PC-3 (cell line): ENCODE data around the gene MARF1. TPM values are rescaled to one million over a fixed set of nuclear protein-coding genes. Genes with fewer than 3 reads are reported as not detected.

Experiments used
- ATAC-seq: fragments of 200-7000 bp; cut with Tn5 transposase; 2 replicates; pipeline ENCODE4 v1.9.1; 2020; ENCODE audit warnings: mild to moderate bottlenecking, moderate library complexity
- BruUV-seq: library from RNA; stranded (reverse); fragments of 400-500 nt; replicated peaks from 2 replicates; lab custom pipeline; 2021; lab: Mats Ljungman, UMichigan
- CTCF ChIA-PET: fragments of 300-600 bp; sonication (Branson Sonifier 250); formaldehyde crosslinking; loops from one replicate; lab custom pipeline; 2022; ENCODE audit warnings: antibody characterized with exemption; lab: Charles Lee
- POLR2A ChIA-PET: fragments of 300-600 bp; sonication (Branson Sonifier 250); formaldehyde crosslinking; loops from one replicate; lab custom pipeline; 2022; ENCODE audit warnings: antibody characterized with exemption; ENCODE audit not compliant: unreplicated experiment; lab: Charles Lee
- DNase-seq: peaks from one replicate; pipeline ENCODE4 v3.0.0-alpha.2; 2015
- H2AFZ ChIP-seq: fragments of 300-600 bp; sonication (generic); 2 replicates; pipeline ENCODE4 v1.6.0; 2016; ENCODE audit warnings: antibody characterized with exemption, low read length
- H3F3A ChIP-seq: fragments of 300-600 bp; sonication (generic); one replicate; pipeline ENCODE4 v1.6.0; 2017; ENCODE audit warnings: antibody characterized with exemption, low read length, control low read depth, mild to moderate bottlenecking; ENCODE audit not compliant: unreplicated experiment
- H3K27ac ChIP-seq: fragments of 300-600 bp; sonication (generic); 2 replicates; pipeline ENCODE4 v1.5.1; 2016; ENCODE audit warnings: mild to moderate bottlenecking, low read length
- H3K27me3 ChIP-seq: fragments of 300-600 bp; sonication (generic); 2 replicates; pipeline ENCODE4 v1.6.1; 2016; ENCODE audit warnings: low read length, mixed read lengths
- H3K36me3 ChIP-seq: fragments of 300-600 bp; sonication (generic); 2 replicates; pipeline ENCODE4 v1.6.1; 2016; ENCODE audit warnings: low read depth, mixed run types, low read length, mixed read lengths
- H3K4me1 ChIP-seq: fragments of 300-600 bp; sonication (generic); 2 replicates; pipeline ENCODE4 v1.5.1; 2016; ENCODE audit warnings: low read length; ENCODE audit not compliant: insufficient read depth
- H3K4me2 ChIP-seq: fragments of 300-600 bp; sonication (generic); 2 replicates; pipeline ENCODE4 v1.6.0; 2016; ENCODE audit warnings: low read length
- H3K4me3 ChIP-seq: fragments of 300-600 bp; sonication (generic); 2 replicates; pipeline ENCODE4 v1.5.1; 2016; ENCODE audit warnings: mild to moderate bottlenecking, low read length, mixed read lengths
- H3K79me2 ChIP-seq: fragments of 300-600 bp; sonication (generic); 2 replicates; pipeline ENCODE4 v1.6.1; 2017; ENCODE audit warnings: low read length, mixed read lengths
- H3K9ac ChIP-seq: fragments of 300-600 bp; sonication (generic); 2 replicates; pipeline ENCODE4 v1.6.0; 2016; ENCODE audit warnings: mild to moderate bottlenecking, low read length
- H3K9me2 ChIP-seq: fragments of 300-600 bp; sonication (generic); replicated peaks from 2 replicates; pipeline ENCODE4 v1.6.1; 2016; ENCODE audit warnings: mixed run types, low read length, mixed read lengths
- H3K9me3 ChIP-seq: fragments of 300-600 bp; sonication (generic); 2 replicates; pipeline ENCODE4 v1.6.1; 2016; ENCODE audit warnings: low read length, mixed read lengths
- H4K20me1 ChIP-seq: fragments of 300-600 bp; sonication (generic); 2 replicates; pipeline ENCODE4 v1.6.1; 2016; ENCODE audit warnings: low read length, mixed read lengths
- CTCF ChIP-seq: fragments of 300-600 bp; sonication (generic); conservative IDR thresholded peaks from 2 replicates; pipeline ENCODE4 v1.5.1; 2017; ENCODE audit warnings: antibody characterized with exemption, low read depth, mild to moderate bottlenecking, low read length
- EZH2 ChIP-seq: fragments of 300-600 bp; sonication (generic); IDR thresholded peaks from one replicate; pipeline ENCODE4 v1.6.1; 2017; ENCODE audit warnings: antibody characterized with exemption, mild to moderate bottlenecking, low read length; ENCODE audit not compliant: unreplicated experiment
- EZH2phosphoT487 ChIP-seq: fragments of 300-600 bp; sonication (generic); IDR thresholded peaks from 2 replicates; pipeline ENCODE4 v1.6.1; 2018; ENCODE audit warnings: mild to moderate bottlenecking, antibody characterized with exemption, low read length, borderline replicate concordance
- intact Hi-C: fragments of 100-400 bp; cut with micrococcal nuclease; formaldehyde crosslinking; loops from 2 replicates; pipeline ENCODE4 v1.9.0; 2023
- total RNA-seq: library from RNA; depleted of rRNA; stranded (reverse); fragments of >200 nt; gene quantifications from 2 replicates; pipeline ENCODE4 v1.2.3, GENCODE V29; 2014; rRNA removed

The MARF1 gene
- total RNA-seq, 1 experiment from 2014 or later = 6.7 TPM

GRCh38 chr16:15544405-15544804 is 98.5 kb downstream of the MARF1 start:
- no peak overlapping the region for H3K27ac ChIP-seq

More at GRCh38 chr16:15544405-15544804, 98.5 kb downstream of the MARF1 start:
- H3K4me1 ChIP-seq = no peaks in the 10 kb centered on the region
- no peaks in the 10 kb centered on the region for H3K9me2 ChIP-seq
- H2AFZ ChIP-seq = no peak overlapping the region
- H3F3A ChIP-seq = no peaks in the 10 kb centered on the region
- ATAC-seq = no peak
- DNase-seq = no peak
- TF ChIP-seq CTCF = no peak
- TF ChIP-seq EZH2 = no peak
- no peak for TF ChIP-seq EZH2phosphoT487
- H3K4me3 ChIP-seq = no peak overlapping the region
- no peak overlapping the region for H3K4me2 ChIP-seq
- intact Hi-C loops = no loop called here
- CTCF ChIA-PET = no interaction called here
- H3K36me3 ChIP-seq = no peaks in the 10 kb centered on the region
- H3K9me3 ChIP-seq = no peaks in the 10 kb centered on the region
- POLR2A ChIA-PET = no interaction called here
- H3K9ac ChIP-seq = no peak overlapping the region
- H3K79me2 ChIP-seq = no peaks in the 10 kb centered on the region
- H3K27me3 ChIP-seq = no peaks in the 10 kb centered on the region
- no peaks in the 10 kb centered on the region for H4K20me1 ChIP-seq
- BruUV-seq = no TSS peak

Other genes with a start within 250 kb of the MARF1 start
- 4.5 and 6.0 TPM in 2 replicates for gene MPV17L, start 247.4 kb downstream of the MARF1 start, total RNA-seq
- 3.8 and 7.1 TPM in 2 replicates for gene BMERB1, start 208.6 kb downstream of the MARF1 start, total RNA-seq
- gene NDE1, start 7.1 kb upstream of the MARF1 start, total RNA-seq = 22.6 and 24.9 TPM in 2 replicates
- gene MYH11, start 213.9 kb upstream of the MARF1 start, total RNA-seq = not detected in 2 replicates
- gene CEP20, start 245.4 kb upstream of the MARF1 start, total RNA-seq = 25.9 and 37.0 TPM in 2 replicates